Neural progenitor cell (in vitro differentiated cells): Measurements from ENCODE around the gene NCKAP5.

Source experiments
- CTCF ChIP-seq: fragments of 200-600 bp; sonication (generic); IDR thresholded peaks from 2 replicates; pipeline ENCODE4 v1.5.1; 2017; ENCODE audit warnings: antibody characterized with exemption, mild to moderate bottlenecking
- EZH2 ChIP-seq: fragments of 200-600 bp; sonication (generic); IDR thresholded peaks from 2 replicates; pipeline ENCODE4 v1.6.1; 2017; ENCODE audit warnings: antibody characterized with exemption, mild to moderate bottlenecking, moderate library complexity

- TF ChIP-seq EZH2 (no peak), CTCF (no peak)
Observed at GRCh38 chr2:133393895-133394294, 174.4 kb downstream of the NCKAP5 start.
